HepG2 (cell line): ENCODE data around the gene ATP12A. TPM values are rescaled to one million over a fixed set of nuclear protein-coding genes. Genes with fewer than 3 reads are reported as not detected.

Source experiments
- ATAC-seq: fragments of 200-7000 bp; cut with Tn5 transposase; 3 replicates; pipeline ENCODE4 v1.9.1; 2020; ENCODE audit warnings: mild to moderate bottlenecking, moderate library complexity
- BruUV-seq: library from RNA; stranded (reverse); fragments of 400-500 nt; replicated peaks from 2 replicates; lab custom pipeline; 2021; lab: Mats Ljungman, UMichigan
- CTCF ChIA-PET: fragments of 300-600 bp; formaldehyde crosslinking; extraction: SDS; loops from one replicate; lab custom pipeline; 2021; ENCODE audit warnings: low total read pairs, inconsistent platforms, low intra/inter-chr PET ratio; lab: Yijun Ruan, JAX
- POLR2A ChIA-PET: fragments of 350-600 bp; sonication (Branson Sonifier 250); formaldehyde crosslinking; loops from one replicate; lab custom pipeline; 2020; ENCODE audit warnings: antibody characterized with exemption, inconsistent platforms; lab: Yijun Ruan, JAX
- DNase-seq: peaks from one replicate; pipeline ENCODE4 v3.0.0-alpha.2; 2015; ENCODE audit warnings: low spot score
- FAIRE-seq: peaks from 3 replicates; lab custom pipeline; 2011; peaks lifted over from hg19 to GRCh38; lab: Jason Lieb, UNC
- H2AFZ ChIP-seq: one replicate; pipeline ENCODE4 v1.6.1; 2011; ENCODE audit warnings: low read length, inconsistent platforms
- H3K27ac ChIP-seq: fragments of 300-600 bp; 3 replicates; pipeline ENCODE4 v1.8.0; 2011; ENCODE audit warnings: mixed run types, mild to moderate bottlenecking, mixed read lengths, low read length, inconsistent platforms; ENCODE audit not compliant: insufficient read depth; ENCODE audit errors: extremely low read length
- H3K27me3 ChIP-seq, 2 experiments: fragments of 200-600 bp in 1 of 2; 2 replicates in 1 of 2; 3 replicates in 1 of 2; pipeline versions ENCODE4 v1.6.0 to v1.8.0; 2011; ENCODE audit warnings: low read length in 2 of 2, mild to moderate bottlenecking in 2 of 2, moderate library complexity in 2 of 2, inconsistent platforms in 1 of 2; ENCODE audit not compliant: insufficient read depth in 2 of 2, control insufficient read depth in 1 of 2
- H3K36me3 ChIP-seq, 2 experiments: fragments of 200-600 bp in 1 of 2; replicated peaks in 1 of 2; 2 replicates in 1 of 2; 3 replicates in 1 of 2; pipeline versions ENCODE4 v1.5.1 to v1.8.0; 2011; ENCODE audit warnings: low read length in 2 of 2, inconsistent platforms in 1 of 2; ENCODE audit not compliant: insufficient read depth in 2 of 2, control insufficient read depth in 1 of 2
- H3K4me1 ChIP-seq: 2 replicates; pipeline ENCODE4 v1.5.1; 2012; ENCODE audit warnings: low read length, inconsistent platforms; ENCODE audit not compliant: insufficient read depth
- H3K4me2 ChIP-seq: 2 replicates; pipeline ENCODE4 v1.6.0; 2011; ENCODE audit warnings: low read depth, low read length, inconsistent platforms
- H3K4me3 ChIP-seq, 3 experiments: fragments of 200-600 bp in 1 of 3; sonication (generic), shearing (Covaris generic) in 1 of 3; replicated peaks in 1 of 3; 2 replicates each; pipeline ENCODE4 v1.5.1; 2011 to 2016; ENCODE audit warnings: low read length in 3 of 3, inconsistent platforms in 2 of 3, low read depth in 2 of 3, mild to moderate bottlenecking in 2 of 3, control low read depth in 1 of 3, mixed read lengths in 1 of 3; ENCODE audit not compliant: insufficient read depth in 1 of 3
- H3K79me2 ChIP-seq: one replicate; pipeline ENCODE4 v1.6.1; 2011; ENCODE audit warnings: low read length, inconsistent platforms; ENCODE audit not compliant: insufficient read depth
- H3K9ac ChIP-seq: 2 replicates; pipeline ENCODE4 v1.6.0; 2011; ENCODE audit warnings: mild to moderate bottlenecking, low read depth, low read length, inconsistent platforms; ENCODE audit not compliant: insufficient read depth
- H3K9me3 ChIP-seq: 2 replicates; pipeline ENCODE4 v1.5.1; 2012; ENCODE audit warnings: mild to moderate bottlenecking, low read length
- H4K20me1 ChIP-seq: 2 replicates; pipeline ENCODE4 v1.6.0; 2011; ENCODE audit warnings: inconsistent platforms, mild to moderate bottlenecking, low read length, moderate library complexity; ENCODE audit not compliant: insufficient read depth
- ARNTL ChIP-seq: sonication (generic); formaldehyde crosslinking; IDR thresholded peaks from 2 replicates; pipeline ENCODE4 v1.4.0; 2020; ENCODE audit warnings: mild to moderate bottlenecking, missing genetic modification reagents
- HCFC1 ChIP-seq: fragments of 150-350 bp; IDR thresholded peaks from 2 replicates; pipeline ENCODE4 v1.6.1; 2014; ENCODE audit warnings: low read depth, low read length
- HDAC6 ChIP-seq: fragments of 200-600 bp; sonication (generic); IDR thresholded peaks from 2 replicates; pipeline ENCODE4 v1.7.0; 2017; ENCODE audit warnings: mild to moderate bottlenecking, antibody characterized with exemption, low read length, low read depth
- MLLT10 ChIP-seq: sonication (generic); formaldehyde crosslinking; IDR thresholded peaks from 2 replicates; pipeline ENCODE4 v1.4.0; 2020; ENCODE audit warnings: missing genetic modification reagents
- PHF21A ChIP-seq: sonication (generic); formaldehyde crosslinking; IDR thresholded peaks from 2 replicates; pipeline ENCODE4 v1.5.0; 2020; ENCODE audit warnings: mild to moderate bottlenecking, missing genetic modification reagents
- SOX13 ChIP-seq, 3 experiments: fragments of 450-650 bp in 1 of 3; sonication (generic) in 1 of 3; formaldehyde crosslinking in 1 of 3; IDR thresholded peaks in 2 of 3; conservative IDR thresholded peaks in 1 of 3; 2 replicates each; pipeline versions ENCODE4 v1.5.0 to v1.6.1; 2016 to 2020; ENCODE audit warnings: antibody characterized with exemption in 1 of 3, mild to moderate bottlenecking in 1 of 3, missing compliant biosample characterization in 1 of 3, missing genetic modification reagents in 1 of 3, moderate library complexity in 1 of 3
- STAG1 ChIP-seq: sonication (generic); formaldehyde crosslinking; IDR thresholded peaks from 2 replicates; pipeline ENCODE4 v1.4.0; 2020; ENCODE audit warnings: missing genetic modification reagents
- TBX2 ChIP-seq: sonication (generic); formaldehyde crosslinking; IDR thresholded peaks from 2 replicates; pipeline ENCODE4 v1.5.0; 2020; ENCODE audit warnings: missing genetic modification reagents, mild to moderate bottlenecking, borderline replicate concordance
- ZBTB7B ChIP-seq: sonication (generic); formaldehyde crosslinking; IDR thresholded peaks from 2 replicates; pipeline ENCODE4 v1.4.0; 2020; ENCODE audit warnings: missing genetic modification reagents
- ZNF138 ChIP-seq: sonication (generic); formaldehyde crosslinking; IDR thresholded peaks from 2 replicates; pipeline ENCODE4 v1.5.0; 2020; ENCODE audit warnings: mild to moderate bottlenecking, low read depth, missing genetic modification reagents
- ZNF230 ChIP-seq: sonication (generic); formaldehyde crosslinking; IDR thresholded peaks from 2 replicates; pipeline ENCODE4 v1.4.0; 2020; ENCODE audit warnings: mild to moderate bottlenecking, missing genetic modification reagents
- ZNF572 ChIP-seq: sonication (generic); formaldehyde crosslinking; IDR thresholded peaks from 2 replicates; pipeline ENCODE4 v1.5.1; 2020; ENCODE audit warnings: mild to moderate bottlenecking, missing genetic modification reagents
- ZNF619 ChIP-seq: sonication (generic); formaldehyde crosslinking; IDR thresholded peaks from 2 replicates; pipeline ENCODE4 v1.4.0; 2020; ENCODE audit warnings: mild to moderate bottlenecking, missing genetic modification reagents
- WGBS: methylation state at CpG from one replicate; pipeline ENCODE4 v1.1.6; 2017; ENCODE audit warnings: low lambda C conversion rate; 5-methylcytosine and 5-hydroxymethylcytosine counted together
- in situ Hi-C: cut with HindIII; loops from 2 replicates; pipeline ENCODE4 v1.10.0; 2017; ENCODE audit warnings: low pct_unique_long_range_greater_than_20kb; ENCODE audit not compliant: extremely low pct_ligation_motif_present
- intact Hi-C: fragments of 100-400 bp; cut with micrococcal nuclease; formaldehyde crosslinking; loops from one replicate; pipeline ENCODE4 v1.10.0; 2022; ENCODE audit not compliant: unreplicated experiment
- polyA plus RNA-seq, 8 experiments: library from polyadenylated mRNA; depleted of rRNA in 3 of 8; stranded (reverse) in 7 of 8; unstranded in 1 of 8; fragments of >200 nt; fragmentation: Illumina TruSeq in 4 of 8; extraction: Trizol in 4 of 8; gene quantifications; 2 replicates each; pipeline versions ENCODE4 v1.2.1 to v1.2.3, GENCODE V29; 2011 to 2016; ENCODE audit warnings: low read depth in 4 of 8, missing spikeins in 1 of 8, mixed read lengths in 1 of 8; ENCODE audit not compliant: insufficient read depth in 1 of 8
- total RNA-seq, 5 experiments: library from RNA; depleted of rRNA; stranded (reverse); fragments of >200 nt; fragmentation: Illumina TruSeq; extraction: Trizol; gene quantifications; 2 replicates each; pipeline ENCODE4 v1.2.3, GENCODE V29; 2016; ENCODE audit warnings: low read depth in 1 of 5
- TF ChIP-seq, protein P1 (sequence below): sonication (generic); formaldehyde crosslinking; IDR thresholded peaks from 2 replicates; pipeline ENCODE4 v1.9.0; 2022; ENCODE audit warnings: missing genetic modification reagents, mild to moderate bottlenecking, borderline replicate concordance
- TF ChIP-seq, protein P2 (sequence below), 2 experiments: sonication (generic) in 1 of 2; formaldehyde crosslinking in 1 of 2; IDR thresholded peaks; 2 replicates each; pipeline versions ENCODE4 v1.5.1 to v1.6.1; 2011 to 2020; ENCODE audit warnings: borderline replicate concordance in 1 of 2, low read depth in 1 of 2, low read length in 1 of 2, mild to moderate bottlenecking in 1 of 2, missing genetic modification reagents in 1 of 2, moderate library complexity in 1 of 2
- TF ChIP-seq, protein P3 (sequence below): sonication (generic); IDR thresholded peaks from 2 replicates; pipeline ENCODE4 v1.6.1; 2016; ENCODE audit warnings: low read depth, borderline replicate concordance

The ATP12A gene
- total and polyA plus RNA-seq, 2 of the 13 experiments (the other 11 are each of a cell fraction or from before 2014, with no cell fraction given) = not detected

DNA sequence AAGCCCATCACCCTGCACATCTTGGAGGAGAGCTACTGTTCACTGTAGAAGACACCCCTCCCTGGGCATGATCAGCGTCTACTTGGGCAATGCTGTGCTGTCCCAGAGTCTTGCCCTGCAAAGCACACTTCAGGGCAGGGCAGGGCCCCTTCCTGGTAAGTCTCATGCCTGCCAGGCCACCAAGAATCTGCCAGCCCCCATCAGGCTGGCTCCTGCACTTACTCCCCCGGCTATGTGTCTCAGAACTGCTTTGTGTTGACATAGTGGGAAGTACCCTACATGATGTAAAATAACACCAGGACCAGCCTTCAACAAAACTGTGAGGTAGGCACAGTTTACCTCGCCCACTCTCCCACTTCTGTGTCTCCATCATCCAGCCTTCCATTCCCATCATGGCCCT lies 27.8 kb upstream of the ATP12A start:
- ChIA-PET POLR2A (no interaction called here), CTCF (no interaction called here)
- no peak for TF ChIP-seq ZNF572 (CRISPR knock-in tag)
- no peak for TF ChIP-seq ARNTL (CRISPR knock-in tag)
- no peak for TF ChIP-seq HDAC6
- TF ChIP-seq ZNF230 (CRISPR knock-in tag) = no peak
- no peak for TF ChIP-seq ZNF619
- TF ChIP-seq ZBTB7B (CRISPR knock-in tag) = no peak
- TF ChIP-seq TBX2 = no peak
- TF ChIP-seq ZNF138 = no peak
- TF ChIP-seq, protein P1, sequence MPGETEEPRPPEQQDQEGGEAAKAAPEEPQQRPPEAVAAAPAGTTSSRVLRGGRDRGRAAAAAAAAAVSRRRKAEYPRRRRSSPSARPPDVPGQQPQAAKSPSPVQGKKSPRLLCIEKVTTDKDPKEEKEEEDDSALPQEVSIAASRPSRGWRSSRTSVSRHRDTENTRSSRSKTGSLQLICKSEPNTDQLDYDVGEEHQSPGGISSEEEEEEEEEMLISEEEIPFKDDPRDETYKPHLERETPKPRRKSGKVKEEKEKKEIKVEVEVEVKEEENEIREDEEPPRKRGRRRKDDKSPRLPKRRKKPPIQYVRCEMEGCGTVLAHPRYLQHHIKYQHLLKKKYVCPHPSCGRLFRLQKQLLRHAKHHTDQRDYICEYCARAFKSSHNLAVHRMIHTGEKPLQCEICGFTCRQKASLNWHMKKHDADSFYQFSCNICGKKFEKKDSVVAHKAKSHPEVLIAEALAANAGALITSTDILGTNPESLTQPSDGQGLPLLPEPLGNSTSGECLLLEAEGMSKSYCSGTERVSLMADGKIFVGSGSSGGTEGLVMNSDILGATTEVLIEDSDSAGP (CRISPR knock-in tag) = no peak
- TF ChIP-seq SOX13 (IDR thresholded peaks at IDR 0.05) = no peak
- no peak for TF ChIP-seq SOX13 (CRISPR knock-in tag; conservative IDR thresholded peaks at IDR 0.05 in 1 of 2, IDR thresholded peaks at IDR 0.05 in 1 of 2)
- no peak for TF ChIP-seq HCFC1
- TF ChIP-seq STAG1 = no peak
- TF ChIP-seq, protein P2, sequence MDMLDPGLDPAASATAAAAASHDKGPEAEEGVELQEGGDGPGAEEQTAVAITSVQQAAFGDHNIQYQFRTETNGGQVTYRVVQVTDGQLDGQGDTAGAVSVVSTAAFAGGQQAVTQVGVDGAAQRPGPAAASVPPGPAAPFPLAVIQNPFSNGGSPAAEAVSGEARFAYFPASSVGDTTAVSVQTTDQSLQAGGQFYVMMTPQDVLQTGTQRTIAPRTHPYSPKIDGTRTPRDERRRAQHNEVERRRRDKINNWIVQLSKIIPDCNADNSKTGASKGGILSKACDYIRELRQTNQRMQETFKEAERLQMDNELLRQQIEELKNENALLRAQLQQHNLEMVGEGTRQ (IDR thresholded peaks at IDR 0.05; ENCODE audit: low read depth, low read length) = no peak
- TF ChIP-seq, protein P2 (CRISPR knock-in tag; IDR thresholded peaks at IDR 0.05; ENCODE audit: borderline replicate concordance) = no peak
- no peak for TF ChIP-seq PHF21A
- TF ChIP-seq, protein P3, sequence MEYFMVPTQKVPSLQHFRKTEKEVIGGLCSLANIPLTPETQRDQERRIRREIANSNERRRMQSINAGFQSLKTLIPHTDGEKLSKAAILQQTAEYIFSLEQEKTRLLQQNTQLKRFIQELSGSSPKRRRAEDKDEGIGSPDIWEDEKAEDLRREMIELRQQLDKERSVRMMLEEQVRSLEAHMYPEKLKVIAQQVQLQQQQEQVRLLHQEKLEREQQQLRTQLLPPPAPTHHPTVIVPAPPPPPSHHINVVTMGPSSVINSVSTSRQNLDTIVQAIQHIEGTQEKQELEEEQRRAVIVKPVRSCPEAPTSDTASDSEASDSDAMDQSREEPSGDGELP = no peak
- TF ChIP-seq MLLT10 (CRISPR knock-in tag) = no peak
- H3K4me3 ChIP-seq = no peak overlapping the region
- no peaks in the 10 kb centered on the region for H3K36me3 ChIP-seq
- WGBS = 3% methylated on average over 2 of the region's 3 CpGs
- in situ Hi-C loops = no loop called here
- no peaks in the 10 kb centered on the region for H3K9me3 ChIP-seq
- DNase-seq = no peak
- H3K9ac ChIP-seq = no peak overlapping the region
- no peak overlapping the region for H3K27ac ChIP-seq
- no TSS peak for BruUV-seq
- no peaks in the 10 kb centered on the region; a peak in 1 of 5 replicates for H3K27me3 ChIP-seq
- H2AFZ ChIP-seq = no peak overlapping the region
- no peak for FAIRE-seq
- no peak overlapping the region for H3K4me2 ChIP-seq
- no peaks in the 10 kb centered on the region for H3K79me2 ChIP-seq
- no peak for ATAC-seq
- no peaks in the 10 kb centered on the region for H3K4me1 ChIP-seq
- intact Hi-C loops = no loop called here
- H4K20me1 ChIP-seq = no peaks in the 10 kb centered on the region
